ENCODE measurements around the gene NTHL1.

NTHL1 gene

DNA sequence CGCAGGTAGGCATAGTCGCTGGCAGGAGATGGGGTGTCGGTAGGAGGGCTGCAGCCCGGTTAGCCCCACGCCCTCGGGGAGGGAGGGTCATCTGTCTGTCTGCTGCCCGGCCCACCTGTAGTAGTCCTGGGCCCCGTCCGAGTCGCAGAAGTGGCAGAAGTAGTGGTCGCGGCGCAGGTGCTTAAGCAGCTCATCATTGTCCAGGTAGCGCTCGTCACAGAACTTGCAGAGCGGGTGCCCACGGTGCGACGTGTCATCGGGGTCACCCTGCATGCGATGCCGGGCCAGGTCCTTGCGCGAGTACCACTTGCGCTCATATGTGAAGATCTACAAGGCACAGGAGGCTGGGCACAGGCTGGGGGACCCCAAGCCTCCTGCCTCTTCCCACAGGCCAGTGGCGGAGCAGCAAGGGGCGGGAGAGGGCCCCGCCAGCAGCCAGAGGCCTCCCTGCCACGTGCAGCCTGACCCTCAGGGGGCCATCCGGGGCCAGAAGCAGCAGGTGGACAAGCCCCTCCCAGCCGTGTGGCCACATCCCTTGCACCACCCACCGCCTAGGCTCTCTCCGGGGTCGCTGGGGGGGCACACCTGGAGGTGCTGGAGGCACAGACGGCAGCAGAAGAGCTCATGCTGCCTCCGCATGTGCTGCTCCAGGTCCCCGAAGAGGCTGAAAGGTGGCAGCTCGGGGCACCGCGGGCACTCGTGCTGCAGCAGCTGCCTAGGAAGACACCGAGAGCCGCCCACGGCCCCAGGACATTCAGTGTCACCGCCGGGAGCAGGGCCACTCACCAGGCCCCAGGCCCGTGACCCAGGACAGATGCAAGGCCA is 45.0 kb downstream of the NTHL1 start:
- ChIA-PET POLR2A (interaction anchor here (0.6 kb wide), 1 partner anchor 134 kb away, joined by 4 read pairs; no protein-coding TSS in a partner anchor), CTCF (interaction anchor here (0.6 to 3.3 kb wide), 11 partner anchors 8 to 735 kb away, joined by 3 to 39 read pairs (median 12); partner anchors contain the start of genes GFER, NTHL1 and TSC2)
- Histone ChIP-seq H3K4me1 (ENCODE audit: control insufficient read depth, insufficient read depth, low read length) (peaks cover 18% of the 10 kb centered on the region), H3K9me3 (ENCODE audit: control insufficient read depth, insufficient read depth, low read depth, low read length) (no peaks in the 10 kb centered on the region), H3K4me3 (ENCODE audit: low read depth, low read length) (no peak overlapping the region), H3K36me3 (ENCODE audit: control insufficient read depth in 2 of 2, insufficient read depth in 1 of 2, low read length in 2 of 2) (peaks cover 0 to 79% of the 10 kb centered on the region in 2 experiments; a peak in 2 of 3 replicates), H3K27ac (ENCODE audit: extremely low read depth, low read depth, low read length) (no peak overlapping the region)
- TF ChIP-seq ZNF248 (tag by site-specific recombination; IDR thresholded peaks at IDR 0.05) (no peak), SCRT2 (tag by site-specific recombination; IDR thresholded peaks at IDR 0.05) (peak; percentile 22; the same call in 1 of the 2 replicates), ZIC2 (tag by site-specific recombination; IDR thresholded peaks at IDR 0.05) (peak; percentile 69)

DNA sequence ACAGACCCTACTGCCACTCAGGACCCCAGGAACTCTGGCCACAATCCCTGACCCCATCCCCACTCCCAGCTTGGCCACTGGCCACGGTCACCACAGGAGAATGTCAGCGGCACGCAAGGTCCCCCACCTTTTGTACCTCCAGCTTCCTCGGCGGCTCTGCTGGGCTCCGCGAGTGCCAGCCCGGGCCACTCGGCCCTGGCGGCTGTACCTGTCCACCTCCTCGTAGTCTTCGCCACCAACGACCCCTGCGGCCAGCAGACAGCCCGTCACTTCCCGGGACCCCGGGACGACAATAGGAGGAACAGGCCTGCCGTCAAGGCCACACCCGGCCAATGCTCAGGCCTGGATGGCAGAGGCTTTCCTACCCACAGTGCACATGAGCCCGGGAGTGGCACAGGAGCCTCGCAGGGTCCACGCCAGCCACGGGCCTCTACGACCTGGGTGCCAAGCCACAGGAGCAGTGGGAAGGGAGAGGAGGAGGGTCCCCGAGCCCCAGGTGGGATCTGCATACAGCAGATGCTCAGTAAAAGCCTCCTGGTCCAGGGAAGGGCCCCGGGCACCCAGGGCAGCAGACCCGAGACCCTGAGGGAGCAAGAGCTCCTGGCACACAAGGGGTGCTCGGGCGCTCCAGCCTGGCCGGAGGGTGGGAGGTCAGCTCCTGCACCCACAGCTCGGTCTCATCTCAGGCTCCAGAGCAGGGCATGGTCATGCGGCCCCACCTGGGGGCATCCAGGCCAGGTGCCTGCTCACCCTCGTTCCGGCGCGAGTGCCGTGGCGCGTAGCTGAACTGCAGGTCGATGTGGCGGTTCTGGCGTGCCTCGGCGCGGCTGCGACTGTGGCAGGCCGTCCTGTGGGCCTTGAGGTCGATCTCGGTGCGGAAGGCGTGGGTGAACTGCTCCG is 45.9 kb downstream of the NTHL1 start:
- ChIA-PET CTCF (interaction anchor here (0.5 to 3.3 kb wide), 5 partner anchors 7 to 139 kb away, joined by 3 to 39 read pairs (median 5); partner anchors contain the start of gene NDUFB10), POLR2A (no interaction called here)
- H3K4me1 ChIP-seq (ENCODE audit: control insufficient read depth, insufficient read depth, low read length): peaks cover 8% of the 10 kb centered on the region
- H3K4me3 ChIP-seq (ENCODE audit: low read depth, low read length): no peak overlapping the region
- no peak overlapping the region; the same call in 1 of the 2 replicates for H3K27ac ChIP-seq (ENCODE audit: extremely low read depth, low read depth, low read length)
- TF ChIP-seq, protein P1, sequence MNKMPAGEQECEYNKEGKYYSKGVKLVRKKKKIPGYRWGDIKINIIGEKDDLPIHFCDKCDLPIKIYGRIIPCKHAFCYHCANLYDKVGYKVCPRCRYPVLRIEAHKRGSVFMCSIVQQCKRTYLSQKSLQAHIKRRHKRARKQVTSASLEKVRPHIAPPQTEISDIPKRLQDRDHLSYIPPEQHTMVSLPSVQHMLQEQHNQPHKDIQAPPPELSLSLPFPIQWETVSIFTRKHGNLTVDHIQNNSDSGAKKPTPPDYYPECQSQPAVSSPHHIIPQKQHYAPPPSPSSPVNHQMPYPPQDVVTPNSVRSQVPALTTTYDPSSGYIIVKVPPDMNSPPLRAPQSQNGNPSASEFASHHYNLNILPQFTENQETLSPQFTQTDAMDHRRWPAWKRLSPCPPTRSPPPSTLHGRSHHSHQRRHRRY (tag by site-specific recombination; IDR thresholded peaks at IDR 0.05): no peak
- TF ChIP-seq ZNF292 (tag by site-specific recombination; IDR thresholded peaks at IDR 0.05; ENCODE audit: borderline replicate concordance, low read depth) (no peak), ZNF280C (tag by site-specific recombination; IDR thresholded peaks at IDR 0.05) (no peak), ZNF585B (tag by site-specific recombination; IDR thresholded peaks at IDR 0.05) (no peak), ZNF133 (tag by site-specific recombination; IDR thresholded peaks at IDR 0.05) (no peak), ZNF580 (tag by site-specific recombination; IDR thresholded peaks at IDR 0.05) (no peak), PBX3 (CRISPR knock-in tag; IDR thresholded peaks at IDR 0.05) (no peak), HOXA7 (CRISPR knock-in tag; IDR thresholded peaks at IDR 0.05; ENCODE audit: borderline replicate concordance) (no peak), KLF8 (tag by site-specific recombination; IDR thresholded peaks at IDR 0.05) (no peak), PATZ1 (tag by site-specific recombination; IDR thresholded peaks at IDR 0.05) (no peak), YY2 (tag by site-specific recombination; IDR thresholded peaks at IDR 0.05) (no peak), FEZF1 (tag by site-specific recombination; IDR thresholded peaks at IDR 0.05) (no peak), ZXDB (tag by site-specific recombination; IDR thresholded peaks at IDR 0.05) (no peak), ZNF48 (tag by site-specific recombination; IDR thresholded peaks at IDR 0.05) (no peak), ZNF777 (tag by site-specific recombination; IDR thresholded peaks at IDR 0.05; ENCODE audit: borderline replicate concordance) (no peak), ZNF23 (tag by site-specific recombination; IDR thresholded peaks at IDR 0.05; ENCODE audit: borderline replicate concordance) (no peak)
- TF ChIP-seq, protein P2, sequence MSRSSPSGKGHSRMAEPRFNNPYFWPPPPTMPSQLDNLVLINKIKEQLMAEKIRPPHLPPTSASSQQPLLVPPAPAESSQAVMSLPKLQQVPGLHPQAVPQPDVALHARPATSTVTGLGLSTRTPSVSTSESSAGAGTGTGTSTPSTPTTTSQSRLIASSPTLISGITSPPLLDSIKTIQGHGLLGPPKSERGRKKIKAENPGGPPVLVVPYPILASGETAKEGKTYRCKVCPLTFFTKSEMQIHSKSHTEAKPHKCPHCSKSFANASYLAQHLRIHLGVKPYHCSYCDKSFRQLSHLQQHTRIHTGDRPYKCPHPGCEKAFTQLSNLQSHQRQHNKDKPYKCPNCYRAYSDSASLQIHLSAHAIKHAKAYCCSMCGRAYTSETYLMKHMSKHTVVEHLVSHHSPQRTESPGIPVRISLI (tag by site-specific recombination; IDR thresholded peaks at IDR 0.05): no peak
- peaks cover 0 to 83% of the 10 kb centered on the region in 2 experiments; a peak in 2 of 3 replicates for H3K36me3 ChIP-seq (ENCODE audit: control insufficient read depth in 2 of 2, insufficient read depth in 1 of 2, low read length in 2 of 2)
- no peaks in the 10 kb centered on the region for H3K9me3 ChIP-seq (ENCODE audit: control insufficient read depth, insufficient read depth, low read depth, low read length)
